ENCODE measurements around the gene BFSP1. TPM values are rescaled to one million over a fixed set of nuclear protein-coding genes. Genes with fewer than 3 reads are reported as not detected.

BFSP1 gene
- total RNA-seq, 1 experiment from 2014 or later, result not detected

GRCh38 chr20:17460119-17460518 lies 71.1 kb downstream of the BFSP1 start:
- H3K9me3 ChIP-seq (ENCODE audit: low read length), result no peaks in the 10 kb centered on the region
- H3K79me2 ChIP-seq (ENCODE audit: low read length), result no peaks in the 10 kb centered on the region
- no peak for DNase-seq
- H3K27me3 ChIP-seq (ENCODE audit: low read length), result no peaks in the 10 kb centered on the region
- no peak overlapping the region for H3K27ac ChIP-seq (ENCODE audit: low read length)
- no peaks in the 10 kb centered on the region for H4K20me1 ChIP-seq (ENCODE audit: insufficient read depth, low read depth, low read length)
- H3K4me1 ChIP-seq (ENCODE audit: low read length), result no peaks in the 10 kb centered on the region
- no peaks in the 10 kb centered on the region for H3K9me2 ChIP-seq (replicated peaks; ENCODE audit: insufficient read depth, low read length)
- no peak overlapping the region for H3K4me2 ChIP-seq (ENCODE audit: low read depth, low read length, poor library complexity, severe bottlenecking)
- no peak overlapping the region for H3K9ac ChIP-seq (ENCODE audit: low read length)
- no peak overlapping the region for H3K4me3 ChIP-seq (ENCODE audit: low read length)
- no peaks in the 10 kb centered on the region for H3K36me3 ChIP-seq (ENCODE audit: insufficient read depth, low read length)
- H2AFZ ChIP-seq (ENCODE audit: low read length), result no peak overlapping the region

GRCh38 chr20:17457588-17458190 lies 73.5 kb downstream of the BFSP1 start:
- Histone ChIP-seq H3K4me1 (ENCODE audit: low read length) (no peaks in the 10 kb centered on the region), H3K9me3 (ENCODE audit: low read length) (no peaks in the 10 kb centered on the region), H3K79me2 (ENCODE audit: low read length) (no peaks in the 10 kb centered on the region), H3K27me3 (ENCODE audit: low read length) (no peaks in the 10 kb centered on the region), H2AFZ (ENCODE audit: low read length) (no peak overlapping the region), H3K27ac (ENCODE audit: low read length) (no peak overlapping the region), H3K9me2 (replicated peaks; ENCODE audit: insufficient read depth, low read length) (no peaks in the 10 kb centered on the region), H3K4me2 (ENCODE audit: low read depth, low read length, poor library complexity, severe bottlenecking) (no peak overlapping the region), H3K36me3 (ENCODE audit: insufficient read depth, low read length) (no peaks in the 10 kb centered on the region), H3K4me3 (ENCODE audit: low read length) (no peak overlapping the region), H3K9ac (ENCODE audit: low read length) (no peak overlapping the region), H4K20me1 (ENCODE audit: insufficient read depth, low read depth, low read length) (no peaks in the 10 kb centered on the region)
- no peak for DNase-seq

GRCh38 chr20:17457079-17457478 lies 74.1 kb downstream of the BFSP1 start:
- Histone ChIP-seq H3K9me2 (replicated peaks; ENCODE audit: insufficient read depth, low read length) (no peaks in the 10 kb centered on the region), H3K36me3 (ENCODE audit: insufficient read depth, low read length) (no peaks in the 10 kb centered on the region), H3K4me2 (ENCODE audit: low read depth, low read length, poor library complexity, severe bottlenecking) (no peak overlapping the region), H3K4me3 (ENCODE audit: low read length) (no peak overlapping the region), H3K27ac (ENCODE audit: low read length) (no peak overlapping the region), H2AFZ (ENCODE audit: low read length) (no peak overlapping the region), H4K20me1 (ENCODE audit: insufficient read depth, low read depth, low read length) (no peaks in the 10 kb centered on the region), H3K9me3 (ENCODE audit: low read length) (no peaks in the 10 kb centered on the region), H3K4me1 (ENCODE audit: low read length) (no peaks in the 10 kb centered on the region), H3K79me2 (ENCODE audit: low read length) (no peaks in the 10 kb centered on the region), H3K9ac (ENCODE audit: low read length) (no peak overlapping the region), H3K27me3 (ENCODE audit: low read length) (no peaks in the 10 kb centered on the region)
- no peak for DNase-seq

- H3K9me3 ChIP-seq (ENCODE audit: low read length), result no peaks in the 10 kb centered on the region
- H3K79me2 ChIP-seq (ENCODE audit: low read length), result no peaks in the 10 kb centered on the region
- no peak overlapping the region for H3K4me2 ChIP-seq (ENCODE audit: low read depth, low read length, poor library complexity, severe bottlenecking)
- H3K4me1 ChIP-seq (ENCODE audit: low read length), result no peaks in the 10 kb centered on the region
- H3K4me3 ChIP-seq (ENCODE audit: low read length), result no peak overlapping the region
- no peak overlapping the region for H2AFZ ChIP-seq (ENCODE audit: low read length)
- no peaks in the 10 kb centered on the region for H3K36me3 ChIP-seq (ENCODE audit: insufficient read depth, low read length)
- H3K9ac ChIP-seq (ENCODE audit: low read length), result no peak overlapping the region
- no peak overlapping the region for H3K27ac ChIP-seq (ENCODE audit: low read length)
- H4K20me1 ChIP-seq (ENCODE audit: insufficient read depth, low read depth, low read length), result no peaks in the 10 kb centered on the region
- H3K9me2 ChIP-seq (replicated peaks; ENCODE audit: insufficient read depth, low read length), result no peaks in the 10 kb centered on the region
- H3K27me3 ChIP-seq (ENCODE audit: low read length), result no peaks in the 10 kb centered on the region
- no peak for DNase-seq
Observed at GRCh38 chr20:17456279-17456678, 74.9 kb downstream of the BFSP1 start.

- Histone ChIP-seq H3K27ac (ENCODE audit: low read length) (no peak overlapping the region), H3K27me3 (ENCODE audit: low read length) (no peaks in the 10 kb centered on the region), H2AFZ (ENCODE audit: low read length) (no peak overlapping the region), H3K4me1 (ENCODE audit: low read length) (no peaks in the 10 kb centered on the region), H3K9me3 (ENCODE audit: low read length) (no peaks in the 10 kb centered on the region), H3K79me2 (ENCODE audit: low read length) (no peaks in the 10 kb centered on the region), H4K20me1 (ENCODE audit: insufficient read depth, low read depth, low read length) (no peaks in the 10 kb centered on the region), H3K36me3 (ENCODE audit: insufficient read depth, low read length) (no peaks in the 10 kb centered on the region), H3K9ac (ENCODE audit: low read length) (no peak overlapping the region), H3K9me2 (replicated peaks; ENCODE audit: insufficient read depth, low read length) (no peaks in the 10 kb centered on the region), H3K4me2 (ENCODE audit: low read depth, low read length, poor library complexity, severe bottlenecking) (no peak overlapping the region), H3K4me3 (ENCODE audit: low read length) (no peak overlapping the region)
- no peak for DNase-seq
Observed at GRCh38 chr20:17453592-17453991, 77.6 kb downstream of the BFSP1 start.

- DNase-seq, result no peak
- H3K36me3 ChIP-seq (ENCODE audit: insufficient read depth, low read length), result no peaks in the 10 kb centered on the region
- no peaks in the 10 kb centered on the region for H3K4me1 ChIP-seq (ENCODE audit: low read length)
- no peak overlapping the region for H3K27ac ChIP-seq (ENCODE audit: low read length)
- H3K9ac ChIP-seq (ENCODE audit: low read length), result no peak overlapping the region
- no peaks in the 10 kb centered on the region for H3K9me2 ChIP-seq (replicated peaks; ENCODE audit: insufficient read depth, low read length)
- H2AFZ ChIP-seq (ENCODE audit: low read length), result no peak overlapping the region
- H3K79me2 ChIP-seq (ENCODE audit: low read length), result no peaks in the 10 kb centered on the region
- no peak overlapping the region for H3K4me3 ChIP-seq (ENCODE audit: low read length)
- H3K27me3 ChIP-seq (ENCODE audit: low read length), result no peaks in the 10 kb centered on the region
- H3K4me2 ChIP-seq (ENCODE audit: low read depth, low read length, poor library complexity, severe bottlenecking), result no peak overlapping the region
- H4K20me1 ChIP-seq (ENCODE audit: insufficient read depth, low read depth, low read length), result no peaks in the 10 kb centered on the region
- no peaks in the 10 kb centered on the region for H3K9me3 ChIP-seq (ENCODE audit: low read length)
Observed at GRCh38 chr20:17452441-17452840, 78.7 kb downstream of the BFSP1 start.

GRCh38 chr20:17449031-17449430 lies 82.1 kb downstream of the BFSP1 start:
- Histone ChIP-seq H3K4me2 (ENCODE audit: low read depth, low read length, poor library complexity, severe bottlenecking) (no peak overlapping the region), H3K4me3 (ENCODE audit: low read length) (no peak overlapping the region), H3K9me3 (ENCODE audit: low read length) (no peaks in the 10 kb centered on the region), H3K9me2 (replicated peaks; ENCODE audit: insufficient read depth, low read length) (no peaks in the 10 kb centered on the region), H3K36me3 (ENCODE audit: insufficient read depth, low read length) (no peaks in the 10 kb centered on the region), H4K20me1 (ENCODE audit: insufficient read depth, low read depth, low read length) (no peaks in the 10 kb centered on the region), H3K27me3 (ENCODE audit: low read length) (no peaks in the 10 kb centered on the region), H3K4me1 (ENCODE audit: low read length) (no peaks in the 10 kb centered on the region), H2AFZ (ENCODE audit: low read length) (no peak overlapping the region), H3K79me2 (ENCODE audit: low read length) (no peaks in the 10 kb centered on the region), H3K9ac (ENCODE audit: low read length) (no peak overlapping the region), H3K27ac (ENCODE audit: low read length) (no peak overlapping the region)
- no peak for DNase-seq

- no peak overlapping the region for H2AFZ ChIP-seq (ENCODE audit: low read length)
- no peaks in the 10 kb centered on the region for H3K27me3 ChIP-seq (ENCODE audit: low read length)
- DNase-seq, result no peak
- no peaks in the 10 kb centered on the region for H4K20me1 ChIP-seq (ENCODE audit: insufficient read depth, low read depth, low read length)
- H3K4me2 ChIP-seq (ENCODE audit: low read depth, low read length, poor library complexity, severe bottlenecking), result no peak overlapping the region
- no peak overlapping the region for H3K9ac ChIP-seq (ENCODE audit: low read length)
- H3K36me3 ChIP-seq (ENCODE audit: insufficient read depth, low read length), result no peaks in the 10 kb centered on the region
- H3K4me3 ChIP-seq (ENCODE audit: low read length), result no peak overlapping the region
- H3K4me1 ChIP-seq (ENCODE audit: low read length), result no peaks in the 10 kb centered on the region
- H3K9me3 ChIP-seq (ENCODE audit: low read length), result no peaks in the 10 kb centered on the region
- no peak overlapping the region for H3K27ac ChIP-seq (ENCODE audit: low read length)
- no peaks in the 10 kb centered on the region for H3K79me2 ChIP-seq (ENCODE audit: low read length)
- H3K9me2 ChIP-seq (replicated peaks; ENCODE audit: insufficient read depth, low read length), result no peaks in the 10 kb centered on the region
Observed at GRCh38 chr20:17448071-17448470, 83.1 kb downstream of the BFSP1 start.

- Histone ChIP-seq H3K36me3 (ENCODE audit: insufficient read depth, low read length) (no peaks in the 10 kb centered on the region), H3K4me3 (ENCODE audit: low read length) (no peak overlapping the region), H4K20me1 (ENCODE audit: insufficient read depth, low read depth, low read length) (no peaks in the 10 kb centered on the region), H3K9ac (ENCODE audit: low read length) (no peak overlapping the region), H2AFZ (ENCODE audit: low read length) (no peak overlapping the region), H3K4me1 (ENCODE audit: low read length) (no peaks in the 10 kb centered on the region), H3K9me3 (ENCODE audit: low read length) (no peaks in the 10 kb centered on the region), H3K79me2 (ENCODE audit: low read length) (no peaks in the 10 kb centered on the region), H3K9me2 (replicated peaks; ENCODE audit: insufficient read depth, low read length) (no peaks in the 10 kb centered on the region), H3K27ac (ENCODE audit: low read length) (no peak overlapping the region), H3K27me3 (ENCODE audit: low read length) (no peaks in the 10 kb centered on the region; the same call in 1 of the 2 replicates), H3K4me2 (ENCODE audit: low read depth, low read length, poor library complexity, severe bottlenecking) (no peak overlapping the region)
- DNase-seq, result no peak
Observed at GRCh38 chr20:17446171-17446570, 85.0 kb downstream of the BFSP1 start.
